ENCODE results near the gene NAA60. TPM values are rescaled to one million over a fixed set of nuclear protein-coding genes. Genes with fewer than 3 reads are reported as not detected.

NAA60 gene
- total and polyA plus RNA-seq, 4 donors, result 16.6 to 57.7 (median 48.5) TPM

GRCh38 chr16:3413730-3414379 lies 29.6 kb upstream of the NAA60 start:
- Histone ChIP-seq H3K27me3 (ENCODE audit: control insufficient read depth in 3 of 3, insufficient read depth in 3 of 3, low read length in 2 of 3) (no peaks in the 10 kb centered on the region), H3K9me3 (ENCODE audit: control insufficient read depth in 4 of 4, insufficient read depth in 3 of 4, low read length in 3 of 4) (peaks cover 5 to 54% (median 28%) of the 10 kb centered on the region in 4 donors), H3K9ac (ENCODE audit: insufficient read depth in 1 of 2, low read length in 2 of 2) (no peak overlapping the region), H3K36me3 (ENCODE audit: control insufficient read depth in 4 of 4, insufficient read depth in 4 of 4, low read length in 4 of 4) (peaks cover 1 to 9% (median 5%) of the 10 kb centered on the region in 4 donors), H3K4me3 (no peak overlapping the region), H3K27ac (ENCODE audit: low read depth in 1 of 2, low read length in 1 of 2) (no peak overlapping the region), H3K4me1 (ENCODE audit: control insufficient read depth in 5 of 5, insufficient read depth in 5 of 5, low read length in 5 of 5) (no peaks in the 10 kb centered on the region)
- no peak for DNase-seq
- no peak for ATAC-seq (ENCODE audit: insufficient read depth, low FRiP score)
- 38 to 47% methylated on average over 29 of the region's 29 CpGs for WGBS, 2 donors
- TF ChIP-seq CTCF (IDR thresholded peaks at IDR 0.05; ENCODE audit: control extremely low read depth, extremely low read depth), result no peak

- 56 to 69% methylated on average over 26 of the region's 26 CpGs for WGBS, 2 donors
- DNase-seq (peak; percentile 36 to 59 (median 51)), ATAC-seq (ENCODE audit: insufficient read depth, low FRiP score) (no peak)
- no peak overlapping the region for H3K9ac ChIP-seq (ENCODE audit: insufficient read depth in 1 of 2, low read length in 2 of 2)
- H3K4me1 ChIP-seq (ENCODE audit: control insufficient read depth in 5 of 5, insufficient read depth in 5 of 5, low read length in 5 of 5), result peaks cover 0 to 4% (median 0%) of the 10 kb centered on the region in 5 donors
- no peak for TF ChIP-seq CTCF (IDR thresholded peaks at IDR 0.05; ENCODE audit: control extremely low read depth, extremely low read depth)
- H3K36me3 ChIP-seq (ENCODE audit: control insufficient read depth in 4 of 4, insufficient read depth in 4 of 4, low read length in 4 of 4), result peaks cover 0 to 10% (median 4%) of the 10 kb centered on the region in 4 donors
- no peak overlapping the region for H3K4me3 ChIP-seq
- H3K9me3 ChIP-seq (ENCODE audit: control insufficient read depth in 4 of 4, insufficient read depth in 3 of 4, low read length in 3 of 4), result peaks cover 0 to 14% (median 2%) of the 10 kb centered on the region in 4 donors
- H3K27me3 ChIP-seq (ENCODE audit: control insufficient read depth in 3 of 3, insufficient read depth in 3 of 3, low read length in 2 of 3), result no peaks in the 10 kb centered on the region
- no peak overlapping the region for H3K27ac ChIP-seq (ENCODE audit: low read depth in 1 of 2, low read length in 1 of 2)
These were observed 11.7 kb upstream of the NAA60 start for GRCh38 chr16:3431779-3432219.

GRCh38 chr16:3434373-3434772 lies 9.1 kb upstream of the NAA60 start:
- H3K36me3 ChIP-seq (ENCODE audit: control insufficient read depth in 4 of 4, insufficient read depth in 4 of 4, low read length in 4 of 4), result peaks cover 3 to 23% (median 6%) of the 10 kb centered on the region in 4 donors
- no peak for TF ChIP-seq CTCF (IDR thresholded peaks at IDR 0.05; ENCODE audit: control extremely low read depth, extremely low read depth)
- no peak overlapping the region for H3K27ac ChIP-seq (ENCODE audit: low read depth in 1 of 2, low read length in 1 of 2)
- no peak overlapping the region for H3K4me3 ChIP-seq
- no peak overlapping the region for H3K9ac ChIP-seq (ENCODE audit: insufficient read depth in 1 of 2, low read length in 2 of 2)
- H3K9me3 ChIP-seq (ENCODE audit: control insufficient read depth in 4 of 4, insufficient read depth in 3 of 4, low read length in 3 of 4), result peaks cover 0 to 19% (median 2%) of the 10 kb centered on the region in 4 donors
- no peaks in the 10 kb centered on the region for H3K27me3 ChIP-seq (ENCODE audit: control insufficient read depth in 3 of 3, insufficient read depth in 3 of 3, low read length in 2 of 3)
- DNase-seq (no peak), ATAC-seq (ENCODE audit: insufficient read depth, low FRiP score) (no peak)
- H3K4me1 ChIP-seq (ENCODE audit: control insufficient read depth in 5 of 5, insufficient read depth in 5 of 5, low read length in 5 of 5), result peaks cover 0 to 4% (median 0%) of the 10 kb centered on the region in 5 donors

Data from lung (tissue), 12 donors.